ENCODE data around the gene FAAP20. TPM values are rescaled to one million over a fixed set of nuclear protein-coding genes. Genes with fewer than 3 reads are reported as not detected.
A peak's percentile ranks its signal among the peaks of the same experiment; 100 is the strongest.

Gene FAAP20
- total RNA-seq, 1 donor from 2014 or later, result 14.2 TPM

DNA sequence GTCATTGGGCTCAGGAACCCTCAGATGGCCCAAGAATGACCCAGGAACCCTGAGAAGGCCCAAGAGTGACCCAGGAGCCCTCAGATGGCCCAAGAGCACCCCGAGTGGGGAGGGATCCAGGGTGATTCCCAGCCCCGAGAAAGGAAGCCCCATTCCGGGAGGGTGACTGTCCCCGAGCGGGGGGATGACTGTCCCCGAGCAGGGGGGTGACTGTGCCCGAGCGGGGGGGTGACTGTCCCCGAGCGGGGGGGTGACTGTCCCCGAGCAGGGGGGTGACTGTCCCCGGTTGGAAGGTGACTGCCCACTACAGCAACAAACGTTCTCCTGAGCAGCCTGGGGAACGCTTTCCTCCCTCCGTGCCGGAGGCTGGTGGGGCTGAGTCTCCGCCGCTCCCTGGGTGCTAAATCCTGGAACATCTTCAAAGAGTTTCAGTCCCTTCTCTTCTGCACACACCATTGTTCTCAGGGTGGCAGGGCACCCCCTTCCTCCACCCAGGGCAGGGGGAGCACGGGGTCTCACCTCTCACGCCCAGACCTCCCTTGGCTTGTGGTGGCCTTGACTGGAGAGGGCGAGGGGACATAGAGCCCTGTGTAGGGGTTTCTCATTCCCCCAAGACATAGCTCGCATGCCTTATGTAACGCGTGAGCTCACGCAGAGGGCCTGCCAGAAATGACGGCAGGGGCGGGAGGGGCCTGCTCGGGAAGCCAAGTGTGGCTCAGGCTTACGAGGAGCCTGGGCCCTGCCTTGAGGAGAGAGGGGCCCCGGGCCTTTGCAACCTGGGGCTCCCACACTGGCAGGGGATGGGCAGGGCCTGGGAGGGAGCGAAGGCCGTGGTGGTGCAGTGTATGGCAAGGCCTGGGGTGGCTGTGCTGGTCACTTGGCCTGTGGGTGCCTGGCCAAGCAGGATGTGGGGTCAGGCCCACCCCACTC lies 19.3 kb upstream of the FAAP20 start:
- Histone ChIP-seq H3K36me3 (ENCODE audit: control insufficient read depth, insufficient read depth, low read length) (no peaks in the 10 kb centered on the region), H3K27me3 (ENCODE audit: control insufficient read depth, insufficient read depth, low read length) (no peaks in the 10 kb centered on the region), H3K4me3 (ENCODE audit: low read depth, low read length) (no peak overlapping the region)
- no peak for FAIRE-seq
- TF ChIP-seq, protein P1, sequence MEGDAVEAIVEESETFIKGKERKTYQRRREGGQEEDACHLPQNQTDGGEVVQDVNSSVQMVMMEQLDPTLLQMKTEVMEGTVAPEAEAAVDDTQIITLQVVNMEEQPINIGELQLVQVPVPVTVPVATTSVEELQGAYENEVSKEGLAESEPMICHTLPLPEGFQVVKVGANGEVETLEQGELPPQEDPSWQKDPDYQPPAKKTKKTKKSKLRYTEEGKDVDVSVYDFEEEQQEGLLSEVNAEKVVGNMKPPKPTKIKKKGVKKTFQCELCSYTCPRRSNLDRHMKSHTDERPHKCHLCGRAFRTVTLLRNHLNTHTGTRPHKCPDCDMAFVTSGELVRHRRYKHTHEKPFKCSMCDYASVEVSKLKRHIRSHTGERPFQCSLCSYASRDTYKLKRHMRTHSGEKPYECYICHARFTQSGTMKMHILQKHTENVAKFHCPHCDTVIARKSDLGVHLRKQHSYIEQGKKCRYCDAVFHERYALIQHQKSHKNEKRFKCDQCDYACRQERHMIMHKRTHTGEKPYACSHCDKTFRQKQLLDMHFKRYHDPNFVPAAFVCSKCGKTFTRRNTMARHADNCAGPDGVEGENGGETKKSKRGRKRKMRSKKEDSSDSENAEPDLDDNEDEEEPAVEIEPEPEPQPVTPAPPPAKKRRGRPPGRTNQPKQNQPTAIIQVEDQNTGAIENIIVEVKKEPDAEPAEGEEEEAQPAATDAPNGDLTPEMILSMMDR (IDR thresholded peaks at IDR 0.05; ENCODE audit: insufficient read depth, low read length, severe bottlenecking), result no peak
- no peak for DNase-seq (ENCODE audit: low read depth)

DNA sequence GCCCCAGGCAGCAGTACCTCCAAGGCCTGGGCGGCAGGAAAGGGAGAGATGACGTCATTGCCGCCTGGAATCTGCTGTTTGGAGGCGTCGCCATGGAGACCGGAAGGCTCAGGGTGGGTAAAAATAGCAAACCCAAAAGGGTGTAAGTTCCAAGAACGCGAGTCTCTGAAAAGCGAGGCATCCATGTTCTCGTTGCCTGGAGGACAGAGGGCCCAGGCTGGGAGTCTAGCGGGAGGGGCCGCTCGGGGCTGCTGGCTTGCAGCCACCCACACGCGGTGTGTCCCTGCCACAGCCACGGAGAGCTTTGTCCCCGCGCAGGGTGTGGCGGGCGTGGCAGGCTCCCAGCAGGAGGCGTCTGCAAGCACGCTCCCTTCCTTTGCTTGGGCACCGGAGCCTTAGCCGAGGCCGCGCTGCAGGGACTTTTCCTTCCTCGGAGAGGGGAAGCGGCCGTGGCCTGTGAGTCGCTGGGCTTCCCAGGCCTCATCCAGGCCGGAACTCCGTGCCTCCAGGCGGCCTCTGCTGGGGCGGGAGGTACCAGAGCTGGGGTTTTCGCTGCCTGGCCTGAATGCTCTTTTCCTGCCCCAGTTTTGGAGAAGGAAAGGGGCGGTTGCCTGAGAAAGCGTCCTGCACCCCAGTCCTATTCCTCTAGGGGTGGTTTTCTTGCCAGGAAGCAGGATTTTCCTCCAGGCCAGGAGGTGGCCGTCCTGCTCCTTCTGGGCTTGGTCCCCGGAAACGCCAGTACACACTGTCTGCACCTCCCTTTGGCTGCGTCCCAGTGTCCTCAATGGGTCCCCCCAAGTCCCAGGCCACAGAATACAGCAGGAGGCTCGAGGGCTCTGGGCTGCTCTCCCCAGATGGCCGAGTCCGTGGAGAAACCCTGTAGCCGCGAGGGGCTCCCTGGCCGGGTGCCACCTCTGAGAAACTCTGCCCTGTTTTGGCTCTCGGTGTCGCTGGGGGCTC lies 18.2 kb upstream of the FAAP20 start:
- Histone ChIP-seq H3K4me3 (ENCODE audit: low read depth, low read length) (peak overlapping the region; percentile 16), H3K27me3 (ENCODE audit: control insufficient read depth, insufficient read depth, low read length) (no peaks in the 10 kb centered on the region), H3K36me3 (ENCODE audit: control insufficient read depth, insufficient read depth, low read length) (no peaks in the 10 kb centered on the region)
- TF ChIP-seq, protein P1 (IDR thresholded peaks at IDR 0.05; ENCODE audit: insufficient read depth, low read length, severe bottlenecking), result peak; percentile 57
- peak; percentile 74 for DNase-seq (ENCODE audit: low read depth)
- no peak for FAIRE-seq

DNA sequence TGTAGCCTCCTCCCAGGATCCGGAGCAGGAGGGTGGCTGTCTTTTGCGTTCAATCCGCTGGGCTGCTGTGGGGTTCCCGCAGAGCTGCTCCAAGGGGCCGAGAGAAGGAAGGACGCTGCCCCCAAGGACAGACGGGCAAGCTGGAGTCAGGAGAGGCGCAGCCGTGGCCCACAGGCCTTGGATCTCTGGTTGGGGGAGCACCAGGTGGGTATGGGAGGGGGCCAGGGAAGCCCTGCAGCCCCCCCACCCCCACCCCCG lies 17.6 kb upstream of the FAAP20 start:
- Histone ChIP-seq H3K36me3 (ENCODE audit: control insufficient read depth, insufficient read depth, low read length) (no peaks in the 10 kb centered on the region), H3K27me3 (ENCODE audit: control insufficient read depth, insufficient read depth, low read length) (no peaks in the 10 kb centered on the region), H3K4me3 (ENCODE audit: low read depth, low read length) (no peak overlapping the region)
- TF ChIP-seq, protein P1 (IDR thresholded peaks at IDR 0.05; ENCODE audit: insufficient read depth, low read length, severe bottlenecking), result no peak
- no peak for FAIRE-seq
- no peak for DNase-seq (ENCODE audit: low read depth)

DNA sequence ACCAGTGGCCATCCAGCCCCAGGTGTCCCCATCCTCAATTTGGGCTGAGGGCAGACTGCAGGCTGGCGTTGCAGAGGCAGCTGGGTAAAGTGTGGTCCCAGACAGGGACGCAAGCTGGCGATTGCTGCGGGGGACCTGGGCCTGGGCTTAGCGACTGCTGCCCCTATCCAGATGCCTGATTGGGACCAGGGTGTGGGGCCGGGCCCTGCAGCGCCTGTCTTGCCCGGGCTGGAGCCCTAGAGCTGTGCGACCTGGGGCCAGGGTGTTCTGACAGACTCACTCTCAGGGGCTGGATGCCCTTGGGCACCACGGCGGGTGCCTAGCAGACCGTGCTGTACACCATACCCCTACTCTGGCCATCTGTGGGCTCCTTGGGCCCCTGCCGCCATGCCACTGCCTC lies 16.2 kb upstream of the FAAP20 start:
- no peaks in the 10 kb centered on the region for H3K36me3 ChIP-seq (ENCODE audit: control insufficient read depth, insufficient read depth, low read length)
- DNase-seq (ENCODE audit: low read depth) (no peak), FAIRE-seq (no peak)
- TF ChIP-seq, protein P1 (IDR thresholded peaks at IDR 0.05; ENCODE audit: insufficient read depth, low read length, severe bottlenecking), result no peak
- H3K4me3 ChIP-seq (ENCODE audit: low read depth, low read length), result no peak overlapping the region
- no peaks in the 10 kb centered on the region for H3K27me3 ChIP-seq (ENCODE audit: control insufficient read depth, insufficient read depth, low read length)

DNA sequence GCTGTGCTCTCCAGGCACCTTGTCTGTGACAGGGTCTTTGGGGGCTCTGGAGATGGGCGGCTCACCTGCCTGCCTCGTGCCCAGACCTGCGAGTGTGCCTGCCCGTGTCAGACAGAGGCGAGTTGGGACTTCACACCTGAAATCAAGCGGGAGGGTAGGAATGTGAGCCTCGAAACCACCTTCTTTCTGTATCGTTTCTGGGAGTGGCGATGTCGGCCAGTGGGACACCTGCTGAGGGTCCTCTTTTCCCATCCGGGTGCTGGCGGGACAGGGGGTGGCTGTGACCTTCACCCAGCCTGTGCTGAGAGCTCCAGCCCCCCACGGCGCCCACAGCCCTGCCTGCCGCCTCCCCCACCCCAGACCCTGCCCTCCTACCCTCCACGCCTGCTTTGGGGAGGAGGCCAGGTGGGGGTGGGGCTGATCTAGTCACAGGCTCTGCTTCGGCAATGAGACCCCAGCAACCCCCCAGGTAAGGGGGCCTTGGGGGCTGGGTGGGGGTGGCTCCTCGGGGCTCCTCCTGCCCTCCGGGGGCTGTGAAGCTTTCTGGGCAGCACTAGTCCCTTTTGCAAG lies 15.6 kb upstream of the FAAP20 start:
- Histone ChIP-seq H3K4me3 (ENCODE audit: low read depth, low read length) (no peak overlapping the region), H3K36me3 (ENCODE audit: control insufficient read depth, insufficient read depth, low read length) (no peaks in the 10 kb centered on the region), H3K27me3 (ENCODE audit: control insufficient read depth, insufficient read depth, low read length) (no peaks in the 10 kb centered on the region)
- TF ChIP-seq, protein P1 (IDR thresholded peaks at IDR 0.05; ENCODE audit: insufficient read depth, low read length, severe bottlenecking), result no peak
- peak; percentile 63 for DNase-seq (ENCODE audit: low read depth)
- no peak for FAIRE-seq

All from bronchial epithelial cell (primary cell).